GM12875 (cell line): ENCODE measurements around the gene CRACR2B.

Experiments
- H3K4me3 ChIP-seq: one replicate; pipeline ENCODE4 v1.5.1; 2011; ENCODE audit warnings: low read depth, low read length, control low read depth
- TF ChIP-seq, protein P1 (sequence below): IDR thresholded peaks from 2 replicates; pipeline ENCODE4 v1.5.1; 2011; ENCODE audit warnings: low read depth, mild to moderate bottlenecking, control low read depth, inconsistent platforms, low read length, moderate library complexity, borderline replicate concordance; ENCODE audit not compliant: insufficient read depth

CRACR2B gene

DNA sequence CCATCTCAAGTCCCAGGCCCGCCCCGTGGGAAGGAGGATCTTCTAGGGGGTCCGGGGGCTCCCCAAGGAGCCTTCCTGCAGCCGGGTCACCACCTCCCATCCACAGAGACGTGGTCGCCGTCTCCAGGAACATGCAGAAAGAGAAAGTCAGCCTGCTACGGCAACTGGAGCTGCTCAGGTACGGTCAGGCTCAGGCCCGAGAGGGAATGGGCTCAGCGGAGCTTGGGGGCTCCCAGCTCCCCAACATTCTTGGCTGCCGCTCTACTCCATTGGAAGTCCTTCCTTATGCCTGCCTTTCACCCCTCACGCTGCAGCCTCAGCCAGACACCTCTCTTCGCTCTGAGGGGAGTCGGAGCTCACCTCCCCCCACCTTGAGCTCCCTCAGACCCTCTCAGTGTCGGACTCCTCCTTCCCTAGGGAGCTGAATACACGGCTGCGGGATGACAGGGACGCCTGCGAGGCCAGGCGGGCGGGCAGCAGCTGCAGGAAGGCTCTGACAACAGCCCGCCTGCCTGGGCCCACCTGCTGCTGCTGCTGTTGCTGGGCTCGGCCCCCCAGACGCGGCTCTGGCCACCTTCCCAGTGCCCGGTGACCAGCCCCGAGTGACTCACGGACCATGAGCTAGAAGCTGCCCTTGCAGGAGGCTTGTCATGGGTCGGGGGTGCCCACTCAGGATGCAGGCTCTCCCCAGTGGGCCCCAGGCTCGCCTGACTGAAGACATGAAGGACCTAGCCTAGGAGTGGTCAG is 3.6 kb downstream of the CRACR2B start:
- TF ChIP-seq, protein P1, sequence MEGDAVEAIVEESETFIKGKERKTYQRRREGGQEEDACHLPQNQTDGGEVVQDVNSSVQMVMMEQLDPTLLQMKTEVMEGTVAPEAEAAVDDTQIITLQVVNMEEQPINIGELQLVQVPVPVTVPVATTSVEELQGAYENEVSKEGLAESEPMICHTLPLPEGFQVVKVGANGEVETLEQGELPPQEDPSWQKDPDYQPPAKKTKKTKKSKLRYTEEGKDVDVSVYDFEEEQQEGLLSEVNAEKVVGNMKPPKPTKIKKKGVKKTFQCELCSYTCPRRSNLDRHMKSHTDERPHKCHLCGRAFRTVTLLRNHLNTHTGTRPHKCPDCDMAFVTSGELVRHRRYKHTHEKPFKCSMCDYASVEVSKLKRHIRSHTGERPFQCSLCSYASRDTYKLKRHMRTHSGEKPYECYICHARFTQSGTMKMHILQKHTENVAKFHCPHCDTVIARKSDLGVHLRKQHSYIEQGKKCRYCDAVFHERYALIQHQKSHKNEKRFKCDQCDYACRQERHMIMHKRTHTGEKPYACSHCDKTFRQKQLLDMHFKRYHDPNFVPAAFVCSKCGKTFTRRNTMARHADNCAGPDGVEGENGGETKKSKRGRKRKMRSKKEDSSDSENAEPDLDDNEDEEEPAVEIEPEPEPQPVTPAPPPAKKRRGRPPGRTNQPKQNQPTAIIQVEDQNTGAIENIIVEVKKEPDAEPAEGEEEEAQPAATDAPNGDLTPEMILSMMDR, result no peak
- no peak overlapping the region for H3K4me3 ChIP-seq

DNA sequence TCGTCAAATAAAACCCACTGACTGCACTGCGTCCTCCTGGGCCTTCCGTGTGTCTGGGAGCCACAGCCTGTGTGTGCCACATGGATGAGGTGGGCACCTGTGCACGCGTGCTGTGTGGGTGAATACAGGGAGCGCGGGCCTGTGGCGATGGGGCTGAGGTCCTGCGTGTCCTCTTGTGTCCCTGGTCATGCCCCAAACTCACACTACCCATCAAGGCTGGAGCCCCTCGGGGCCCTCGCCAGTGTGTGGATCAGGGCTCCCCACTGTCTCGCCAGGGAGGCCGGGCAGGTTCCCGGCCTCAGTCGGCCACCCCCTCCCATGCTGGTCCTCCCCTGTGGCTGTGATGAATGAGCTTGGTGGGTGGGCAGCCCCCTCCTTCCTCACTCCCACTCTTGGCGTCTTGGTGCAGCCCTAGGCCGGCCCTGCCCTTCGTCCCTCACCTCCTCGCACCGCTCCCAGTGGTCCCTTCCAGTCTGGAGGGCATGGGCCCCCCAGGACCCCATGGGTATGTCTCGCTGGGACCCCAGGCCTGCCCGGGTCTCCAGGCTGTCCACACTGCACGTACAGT is 4.3 kb downstream of the CRACR2B start:
- H3K4me3 ChIP-seq, result no peak overlapping the region
- TF ChIP-seq, protein P1, result no peak

DNA sequence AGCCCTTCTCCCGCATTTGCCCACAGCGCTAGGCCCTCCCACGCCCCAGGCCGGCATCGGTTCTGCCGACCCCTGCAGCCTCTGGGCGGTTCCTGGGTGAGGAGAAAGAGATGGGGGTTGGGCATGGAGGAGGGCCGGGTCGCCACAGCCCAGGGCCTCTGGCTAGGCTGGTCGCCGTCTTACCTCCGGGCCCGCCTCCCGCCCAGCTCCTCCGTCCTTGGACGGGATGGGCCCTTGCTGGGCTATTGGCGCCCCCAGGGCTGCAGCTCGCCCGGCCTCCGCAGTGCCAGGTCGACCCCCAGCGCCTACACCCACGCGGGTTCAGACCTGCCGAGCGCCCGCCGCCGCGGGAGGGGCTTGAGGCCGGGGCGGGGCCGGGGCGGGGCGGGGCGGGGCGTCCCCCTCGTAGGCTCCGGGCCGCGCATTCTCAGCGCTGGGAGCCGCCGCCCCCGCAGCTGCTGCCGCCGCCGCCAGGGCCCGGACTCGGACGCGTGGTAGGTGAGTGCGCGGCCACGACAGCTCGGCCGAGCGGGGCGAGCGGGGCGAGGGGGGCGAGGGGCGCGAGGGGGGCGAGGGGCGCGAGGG is 4.9 kb downstream of the CRACR2B start, which contains the start of gene CD151:
Gene CD151 (plus strand): TSS at position 424 of the 585 bp plus-strand sequence. CDS start 3,118 bp downstream, outside the sequence.
- TF ChIP-seq, protein P1, result no peak
- H3K4me3 ChIP-seq, result peak within 1 kb of the TSS; percentile 63

DNA sequence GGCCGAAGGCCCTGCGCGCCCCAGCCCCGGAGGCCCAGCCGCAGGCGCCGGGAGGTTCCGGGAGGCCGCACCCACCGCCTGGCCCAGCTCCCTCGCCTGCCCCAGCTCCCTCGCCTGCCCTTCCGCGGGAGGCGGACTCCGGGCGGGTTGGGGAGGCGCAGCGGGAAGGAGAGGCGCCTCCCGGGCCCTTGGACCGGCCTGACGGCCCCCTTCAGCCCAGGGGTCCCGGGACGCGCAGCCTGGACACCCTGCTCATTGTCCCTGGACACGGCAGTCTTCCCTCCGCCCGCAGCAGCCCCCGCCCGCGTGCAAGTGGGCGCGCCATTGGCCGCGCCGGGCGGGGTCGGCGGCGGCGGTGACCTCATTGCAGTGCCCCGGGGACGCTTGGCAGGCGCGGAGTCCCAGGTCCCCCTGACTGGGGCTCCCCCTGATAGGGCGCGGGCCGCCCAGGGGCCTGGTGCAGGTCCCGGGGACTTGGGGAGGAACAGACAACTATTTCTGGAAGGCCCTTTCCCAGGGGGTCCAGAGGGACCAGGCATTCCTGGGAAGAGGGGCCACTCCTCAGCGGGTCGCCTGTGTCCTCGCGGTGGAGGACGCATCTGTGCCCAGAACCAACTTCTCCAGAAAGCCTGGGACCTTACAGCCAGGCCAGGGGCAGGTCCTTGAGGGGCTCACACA is 5.5 kb downstream of the CRACR2B start:
- TF ChIP-seq, protein P1, result no peak
- peak overlapping the region; percentile 63 for H3K4me3 ChIP-seq

DNA sequence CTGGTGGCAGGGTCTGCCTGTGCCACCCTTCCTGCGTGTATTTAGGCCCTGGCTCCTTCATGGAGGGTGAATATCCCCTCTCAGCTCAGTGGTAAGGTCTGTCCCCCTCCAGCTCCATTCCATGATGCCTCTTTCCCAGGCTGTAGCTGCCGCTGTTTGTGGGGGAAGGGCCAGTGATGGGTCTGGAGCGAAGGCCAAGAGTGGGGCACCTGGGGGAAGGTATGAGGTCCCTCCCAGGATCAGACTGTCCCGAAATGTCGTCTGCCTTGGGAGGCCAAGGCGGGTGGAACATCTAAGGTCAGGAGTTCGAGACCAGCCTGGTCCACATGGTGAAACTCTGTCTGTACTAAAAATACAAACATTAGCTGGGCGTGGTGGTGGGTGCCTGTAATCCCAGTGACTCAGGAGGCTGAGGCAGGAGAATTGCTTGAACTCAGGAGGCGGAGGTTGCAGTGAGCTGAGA is 6.2 kb downstream of the CRACR2B start:
- TF ChIP-seq, protein P1, result no peak
- no peak overlapping the region for H3K4me3 ChIP-seq

DNA sequence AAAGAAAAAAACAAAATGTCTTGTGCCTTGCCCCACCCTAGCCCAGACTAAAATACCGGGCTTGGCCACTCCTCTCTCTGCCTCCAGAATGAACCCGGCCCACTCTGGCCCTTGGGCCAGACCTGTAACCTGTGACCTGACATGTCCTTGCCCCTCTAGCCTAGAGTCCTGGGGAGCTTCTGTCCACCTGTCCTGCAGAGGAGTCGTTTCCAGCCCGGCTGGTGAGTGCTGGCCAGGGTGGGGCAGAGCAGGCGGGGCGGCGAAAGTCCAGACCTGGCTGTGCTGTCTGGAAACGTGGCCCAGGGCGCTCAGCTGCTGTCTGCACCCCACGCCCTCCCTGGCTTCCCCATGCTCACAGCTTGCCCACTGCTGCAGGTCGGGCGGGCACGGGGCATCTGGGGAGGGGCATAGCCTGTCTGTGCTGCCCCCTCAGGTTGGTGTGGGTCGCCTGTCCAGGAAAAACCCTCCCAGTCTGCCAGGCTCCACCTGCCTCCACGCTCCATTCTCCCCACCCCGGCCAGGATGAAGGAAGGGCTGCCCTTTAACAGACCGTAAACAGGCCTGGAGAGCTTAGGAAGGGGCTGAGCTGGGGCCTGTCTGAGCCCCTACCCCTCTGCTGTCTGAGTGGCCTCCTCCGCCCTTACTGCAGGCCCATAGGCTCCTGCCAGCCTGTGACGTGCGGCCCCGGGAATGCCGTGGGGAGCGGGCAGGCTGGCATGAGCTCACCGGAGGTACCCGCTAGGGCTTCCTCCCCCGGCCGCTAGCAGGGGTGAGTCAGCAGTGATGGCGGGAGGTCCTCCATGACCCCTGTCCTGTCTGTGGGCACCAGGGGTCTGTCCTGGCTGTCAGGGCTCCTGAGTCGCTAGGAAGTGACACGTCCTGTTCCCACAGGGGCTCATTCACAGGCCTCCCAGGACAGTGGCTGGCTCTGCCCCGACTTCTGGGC is 6.9 kb downstream of the CRACR2B start:
- TF ChIP-seq, protein P1, result no peak
- no peak overlapping the region for H3K4me3 ChIP-seq
